KMS-11 (cell line): ENCODE data around the gene PLVAP.

ENCODE experiments used
- H2AFZ ChIP-seq: fragments of 200-600 bp; sonication (generic); 2 replicates; pipeline ENCODE4 v1.6.1; 2016; ENCODE audit warnings: antibody characterized with exemption, mixed run types, low read depth
- H3K27ac ChIP-seq: fragments of 200-600 bp; sonication (generic); 2 replicates; pipeline ENCODE4 v1.6.1; 2016; ENCODE audit warnings: mild to moderate bottlenecking, mixed run types
- H3K27me3 ChIP-seq: fragments of 200-600 bp; sonication (generic); 2 replicates; pipeline ENCODE4 v1.6.1; 2017; ENCODE audit warnings: mild to moderate bottlenecking, low read depth, mixed run types, moderate library complexity; ENCODE audit not compliant: insufficient read depth
- H3K36me3 ChIP-seq: fragments of 200-600 bp; sonication (generic); 2 replicates; pipeline ENCODE4 v1.6.1; 2017; ENCODE audit warnings: mild to moderate bottlenecking, mixed run types; ENCODE audit not compliant: insufficient read depth
- H3K4me1 ChIP-seq: fragments of 200-600 bp; sonication (generic); 2 replicates; pipeline ENCODE4 v1.6.1; 2016; ENCODE audit warnings: mild to moderate bottlenecking, low read depth, mixed run types; ENCODE audit not compliant: poor library complexity, severe bottlenecking
- H3K4me2 ChIP-seq: fragments of 200-600 bp; sonication (generic); 2 replicates; pipeline ENCODE4 v1.7.0; 2016; ENCODE audit warnings: mild to moderate bottlenecking, mixed run types
- H3K4me3 ChIP-seq: fragments of 200-600 bp; sonication (generic); IDR thresholded peaks from 2 replicates; pipeline ENCODE4 v1.6.1; 2017; ENCODE audit warnings: low read depth, low read length, mixed read lengths; ENCODE audit not compliant: insufficient read depth
- H3K79me2 ChIP-seq: fragments of 200-600 bp; sonication (generic); 2 replicates; pipeline ENCODE4 v1.6.1; 2016; ENCODE audit warnings: low read depth, mixed run types; ENCODE audit not compliant: insufficient read depth
- H3K9ac ChIP-seq: fragments of 200-600 bp; sonication (generic); 2 replicates; pipeline ENCODE4 v1.6.1; 2016; ENCODE audit warnings: mild to moderate bottlenecking, mixed run types
- H4K20me1 ChIP-seq: fragments of 200-600 bp; sonication (generic); 2 replicates; pipeline ENCODE4 v1.6.1; 2016; ENCODE audit warnings: mild to moderate bottlenecking, mixed run types; ENCODE audit not compliant: insufficient read depth
- CTCF ChIP-seq: fragments of 200-600 bp; sonication (generic); conservative IDR thresholded peaks from 2 replicates; pipeline ENCODE4 v1.6.1; 2017; ENCODE audit warnings: low read depth, mild to moderate bottlenecking, antibody characterized with exemption, low read length, moderate library complexity, mixed read lengths

The PLVAP gene

GRCh38 chr19:17341845-17342244 lies 35.3 kb downstream of the PLVAP start:
- TF ChIP-seq CTCF: no peak
- H3K9ac ChIP-seq: no peak overlapping the region
- H3K27me3 ChIP-seq: no peaks in the 10 kb centered on the region
- no peak overlapping the region for H3K4me3 ChIP-seq
- H3K4me2 ChIP-seq: no peak overlapping the region
- H3K27ac ChIP-seq: no peak overlapping the region
- no peaks in the 10 kb centered on the region for H3K79me2 ChIP-seq
- peaks cover 9% of the 10 kb centered on the region for H3K4me1 ChIP-seq
- H2AFZ ChIP-seq: no peak overlapping the region
- H3K36me3 ChIP-seq: no peaks in the 10 kb centered on the region
- no peaks in the 10 kb centered on the region for H4K20me1 ChIP-seq

- H3K4me2 ChIP-seq: no peak overlapping the region
- H3K27ac ChIP-seq: no peak overlapping the region
- H3K27me3 ChIP-seq: no peaks in the 10 kb centered on the region
- H3K36me3 ChIP-seq: no peaks in the 10 kb centered on the region
- H3K4me3 ChIP-seq: no peak overlapping the region
- no peaks in the 10 kb centered on the region for H3K79me2 ChIP-seq
- no peak overlapping the region for H3K9ac ChIP-seq
- no peak overlapping the region for H2AFZ ChIP-seq
- H3K4me1 ChIP-seq: peaks cover 4% of the 10 kb centered on the region
- TF ChIP-seq CTCF: no peak
- H4K20me1 ChIP-seq: no peaks in the 10 kb centered on the region
Measured at GRCh38 chr19:17341386-17341785, 35.8 kb downstream of the PLVAP start.

GRCh38 chr19:17340871-17341357 lies 36.2 kb downstream of the PLVAP start:
- no peak overlapping the region for H3K27ac ChIP-seq
- no peaks in the 10 kb centered on the region for H3K27me3 ChIP-seq
- no peaks in the 10 kb centered on the region for H4K20me1 ChIP-seq
- H2AFZ ChIP-seq: no peak overlapping the region
- no peaks in the 10 kb centered on the region for H3K36me3 ChIP-seq
- no peak for TF ChIP-seq CTCF
- H3K4me1 ChIP-seq: peaks cover 3% of the 10 kb centered on the region
- no peak overlapping the region for H3K4me3 ChIP-seq
- no peak overlapping the region for H3K9ac ChIP-seq
- H3K79me2 ChIP-seq: no peaks in the 10 kb centered on the region
- H3K4me2 ChIP-seq: no peak overlapping the region

GRCh38 chr19:17340302-17340870 lies 36.8 kb downstream of the PLVAP start:
- no peak for TF ChIP-seq CTCF
- H2AFZ ChIP-seq: no peak overlapping the region
- no peaks in the 10 kb centered on the region for H4K20me1 ChIP-seq
- no peaks in the 10 kb centered on the region for H3K79me2 ChIP-seq
- peaks cover 9% of the 10 kb centered on the region for H3K4me1 ChIP-seq
- H3K4me3 ChIP-seq: no peak overlapping the region
- no peak overlapping the region for H3K27ac ChIP-seq
- no peaks in the 10 kb centered on the region for H3K36me3 ChIP-seq
- H3K4me2 ChIP-seq: no peak overlapping the region
- H3K9ac ChIP-seq: no peak overlapping the region
- H3K27me3 ChIP-seq: no peaks in the 10 kb centered on the region
